IPS-18c (cell line): ENCODE data around the gene GRIK3.
"Not testable (repeated sequence)": the region's sequence is repeated elsewhere in the genome, so short reads cannot be mapped to it uniquely, and the experiment has no call there.

Source experiments
- H3K4me3 ChIP-seq: 2 replicates; pipeline ENCODE4 v1.7.0; 2013; ENCODE audit warnings: low read depth, mild to moderate bottlenecking, low read length, moderate library complexity; ENCODE audit not compliant: insufficient read depth
- H3K9me3 ChIP-seq: one replicate; pipeline ENCODE4 v1.6.1; 2013; ENCODE audit warnings: mild to moderate bottlenecking, low read length, moderate library complexity; ENCODE audit not compliant: control insufficient read depth, insufficient read depth

The GRIK3 gene

GRCh38 chr1:36942148-36942547 lies 92.2 kb downstream of the GRIK3 start:
- Histone ChIP-seq H3K4me3 (no peak overlapping the region), H3K9me3 (no peaks in the 10 kb centered on the region)

GRCh38 chr1:36941316-36941978 lies 92.9 kb downstream of the GRIK3 start:
- no peak overlapping the region for H3K4me3 ChIP-seq
- no peaks in the 10 kb centered on the region for H3K9me3 ChIP-seq

GRCh38 chr1:36938819-36939218 lies 95.5 kb downstream of the GRIK3 start:
- Histone ChIP-seq H3K4me3 (no peak overlapping the region), H3K9me3 (no peaks in the 10 kb centered on the region)

- no peaks in the 10 kb centered on the region for H3K9me3 ChIP-seq
- no peak overlapping the region for H3K4me3 ChIP-seq
Measured at GRCh38 chr1:36937371-36937770, 96.9 kb downstream of the GRIK3 start.

- no peaks in the 10 kb centered on the region for H3K9me3 ChIP-seq
- H3K4me3 ChIP-seq, result no peak overlapping the region
Measured at GRCh38 chr1:36934061-36934460, 100.3 kb downstream of the GRIK3 start.

- H3K4me3 ChIP-seq, result no peak overlapping the region
- H3K9me3 ChIP-seq, result no peaks in the 10 kb centered on the region
Measured at GRCh38 chr1:36927826-36928225, 106.5 kb downstream of the GRIK3 start.

- Histone ChIP-seq H3K9me3 (no peaks in the 10 kb centered on the region), H3K4me3 (no peak overlapping the region)
Measured at GRCh38 chr1:36925251-36925650, 109.1 kb downstream of the GRIK3 start.

GRCh38 chr1:36924282-36924811 lies 110.0 kb downstream of the GRIK3 start:
- H3K4me3 ChIP-seq, result no peak overlapping the region
- H3K9me3 ChIP-seq, result no peaks in the 10 kb centered on the region

GRCh38 chr1:36922593-36923426 lies 111.5 kb downstream of the GRIK3 start:
- H3K4me3 ChIP-seq, result no peak overlapping the region

GRCh38 chr1:36922071-36922470 lies 112.2 kb downstream of the GRIK3 start:
- no peaks in the 10 kb centered on the region for H3K9me3 ChIP-seq
- no peak overlapping the region for H3K4me3 ChIP-seq

More at GRCh38 chr1:36922593-36923426, 111.5 kb downstream of the GRIK3 start:
- H3K9me3 ChIP-seq, result no peaks in the 10 kb centered on the region

- Histone ChIP-seq H3K9me3 (peaks cover 4% of the 10 kb centered on the region), H3K4me3 (no peak overlapping the region)
Measured at GRCh38 chr1:36920801-36921405, 113.4 kb downstream of the GRIK3 start.

GRCh38 chr1:36920371-36920770 lies 113.9 kb downstream of the GRIK3 start:
- H3K9me3 ChIP-seq, result peaks cover 4% of the 10 kb centered on the region
- no peak overlapping the region for H3K4me3 ChIP-seq

GRCh38 chr1:36919491-36920145 lies 114.7 kb downstream of the GRIK3 start:
- Histone ChIP-seq H3K4me3 (no peak overlapping the region), H3K9me3 (peaks cover 4% of the 10 kb centered on the region)

- Histone ChIP-seq H3K9me3 (peaks cover 4% of the 10 kb centered on the region), H3K4me3 (no peak overlapping the region)
Measured at GRCh38 chr1:36918604-36919003, 115.7 kb downstream of the GRIK3 start.

- not testable (repeated sequence) for H3K4me3 ChIP-seq, H3K9me3 ChIP-seq
Measured at GRCh38 chr1:36916542-36916941, 117.8 kb downstream of the GRIK3 start.

- Histone ChIP-seq H3K9me3 (peaks cover 4% of the 10 kb centered on the region), H3K4me3 (no peak overlapping the region)
Measured at GRCh38 chr1:36913484-36914060, 120.7 kb downstream of the GRIK3 start.

- Histone ChIP-seq H3K4me3 (no peak overlapping the region), H3K9me3 (peaks cover 4% of the 10 kb centered on the region)
Measured at GRCh38 chr1:36913016-36913415, 121.3 kb downstream of the GRIK3 start.
